GM23338 (cell line): Measurements from ENCODE around the gene CAPN9. TPM values are rescaled to one million over a fixed set of nuclear protein-coding genes. Genes with fewer than 3 reads are reported as not detected.

ENCODE experiments used
- ATAC-seq: fragments of 200-7000 bp; cut with Tn5 transposase; 3 replicates; pipeline ENCODE4 v1.9.1; 2020
- DNase-seq: peaks from one replicate; pipeline ENCODE4 v3.0.0-alpha.2; 2015; ENCODE audit warnings: low spot score
- H2AFZ ChIP-seq: fragments of 200-600 bp; sonication (generic); 2 replicates; pipeline ENCODE4 v1.8.0; 2016; ENCODE audit warnings: antibody characterized with exemption, mild to moderate bottlenecking, moderate library complexity
- H3F3A ChIP-seq: fragments of 200-600 bp; sonication (generic); replicated peaks from 2 replicates; pipeline ENCODE4 v1.8.0; 2017; ENCODE audit warnings: antibody characterized with exemption, mixed run types, low read depth
- H3K27ac ChIP-seq: fragments of 200-600 bp; sonication (generic); 2 replicates; pipeline ENCODE4 v1.6.1; 2016; ENCODE audit warnings: low read depth
- H3K27me3 ChIP-seq: fragments of 200-600 bp; sonication (generic); 2 replicates; pipeline ENCODE4 v1.8.0; 2016; ENCODE audit warnings: mild to moderate bottlenecking, mixed run types, moderate library complexity; ENCODE audit not compliant: insufficient read depth
- H3K36me3 ChIP-seq: fragments of 200-600 bp; sonication (generic); 2 replicates; pipeline ENCODE4 v1.8.0; 2016; ENCODE audit warnings: mild to moderate bottlenecking; ENCODE audit not compliant: insufficient read depth
- H3K4me1 ChIP-seq: fragments of 200-600 bp; sonication (generic); 2 replicates; pipeline ENCODE4 v1.8.0; 2016; ENCODE audit warnings: mild to moderate bottlenecking, moderate library complexity; ENCODE audit not compliant: insufficient read depth
- H3K4me2 ChIP-seq: fragments of 200-600 bp; sonication (generic); 2 replicates; pipeline ENCODE4 v1.7.1; 2017; ENCODE audit warnings: mixed run types
- H3K4me3 ChIP-seq: fragments of 200-600 bp; sonication (generic); 2 replicates; pipeline ENCODE4 v1.6.1; 2016; ENCODE audit warnings: mixed run types
- H3K79me2 ChIP-seq: fragments of 200-600 bp; sonication (generic); replicated peaks from 2 replicates; pipeline ENCODE4 v1.8.0; 2017; ENCODE audit warnings: mild to moderate bottlenecking; ENCODE audit not compliant: insufficient read depth
- H3K9me2 ChIP-seq: fragments of 200-600 bp; sonication (generic); 2 replicates; pipeline ENCODE4 v1.8.0; 2017; ENCODE audit not compliant: insufficient read depth
- H4K20me1 ChIP-seq: fragments of 200-600 bp; sonication (generic); replicated peaks from 2 replicates; pipeline ENCODE4 v1.8.0; 2017; ENCODE audit warnings: mild to moderate bottlenecking; ENCODE audit not compliant: insufficient read depth
- H3K27ac Mint-ChIP-seq: 2 replicates; pipeline ENCODE4 v1.8.0; 2020; ENCODE audit warnings: inconsistent platforms, mild to moderate bottlenecking, moderate library complexity, mixed read lengths
- H3K27me3 Mint-ChIP-seq: 3 replicates; pipeline ENCODE4 v1.8.0; 2022; ENCODE audit warnings: low read depth, mild to moderate bottlenecking, moderate library complexity, mixed read lengths, inconsistent platforms; ENCODE audit not compliant: insufficient read depth, poor library complexity
- H3K36me3 Mint-ChIP-seq: 3 replicates; pipeline ENCODE4 v1.8.0; 2021; ENCODE audit warnings: low read depth, mild to moderate bottlenecking, inconsistent platforms, moderate library complexity, mixed read lengths
- H3K4me1 Mint-ChIP-seq: 3 replicates; pipeline ENCODE4 v1.8.0; 2020; ENCODE audit warnings: mild to moderate bottlenecking, inconsistent platforms, mixed read lengths
- H3K4me3 Mint-ChIP-seq: 3 replicates; pipeline ENCODE4 v1.8.0; 2021; ENCODE audit warnings: moderate library complexity, mild to moderate bottlenecking, inconsistent platforms, mixed read lengths
- H3K9me3 Mint-ChIP-seq: 3 replicates; pipeline ENCODE4 v1.8.0; 2020; ENCODE audit warnings: moderate library complexity, mild to moderate bottlenecking, inconsistent platforms, mixed read lengths
- CTCF ChIP-seq, 2 experiments: fragments of 200-600 bp in 1 of 2; sonication (generic) in 1 of 2; conservative IDR thresholded peaks; 2 replicates each; pipeline versions ENCODE4 v1.5.1 to v1.6.1; 2016 to 2017; ENCODE audit warnings: antibody characterized with exemption in 2 of 2, low read depth in 2 of 2, mild to moderate bottlenecking in 2 of 2, moderate library complexity in 1 of 2
- EZH2 ChIP-seq: fragments of 200-600 bp; sonication (generic); IDR thresholded peaks from one replicate; pipeline ENCODE4 v1.8.0; 2017; ENCODE audit warnings: antibody characterized with exemption, mild to moderate bottlenecking, low read depth; ENCODE audit not compliant: unreplicated experiment
- ZNF331 ChIP-seq: fragments of 250-450 bp; sonication (Bioruptor Pico); IDR thresholded peaks from 2 replicates; pipeline ENCODE4 v1.5.0; 2020; ENCODE audit warnings: low read depth, mild to moderate bottlenecking, moderate library complexity
- polyA plus RNA-seq: library from polyadenylated mRNA; unstranded; fragments of >200 nt; fragmentation: Nextera tagmentation; extraction: Ambion mirVana; gene quantifications from 2 replicates; pipeline ENCODE4 v1.2.1, GENCODE V29; 2016
- total RNA-seq: library from RNA; depleted of rRNA; stranded (reverse); fragments of >200 nt; shearing (Covaris generic); gene quantifications from 2 replicates; pipeline ENCODE4 v1.2.3, GENCODE V29; 2014
- TF ChIP-seq, protein P1 (sequence below): IDR thresholded peaks from one replicate; pipeline ENCODE4 v1.6.1; 2018; ENCODE audit warnings: antibody characterized with exemption; ENCODE audit not compliant: unreplicated experiment
- TF ChIP-seq, protein P2 (sequence below): fragments of 250-450 bp; sonication (Bioruptor Pico); IDR thresholded peaks from 2 replicates; pipeline ENCODE4 v1.5.0; 2020; ENCODE audit warnings: mild to moderate bottlenecking, moderate library complexity

CAPN9 gene
- total and polyA plus RNA-seq, 2 experiments from 2014 or later = 0.07 TPM; not detected in 1

DNA sequence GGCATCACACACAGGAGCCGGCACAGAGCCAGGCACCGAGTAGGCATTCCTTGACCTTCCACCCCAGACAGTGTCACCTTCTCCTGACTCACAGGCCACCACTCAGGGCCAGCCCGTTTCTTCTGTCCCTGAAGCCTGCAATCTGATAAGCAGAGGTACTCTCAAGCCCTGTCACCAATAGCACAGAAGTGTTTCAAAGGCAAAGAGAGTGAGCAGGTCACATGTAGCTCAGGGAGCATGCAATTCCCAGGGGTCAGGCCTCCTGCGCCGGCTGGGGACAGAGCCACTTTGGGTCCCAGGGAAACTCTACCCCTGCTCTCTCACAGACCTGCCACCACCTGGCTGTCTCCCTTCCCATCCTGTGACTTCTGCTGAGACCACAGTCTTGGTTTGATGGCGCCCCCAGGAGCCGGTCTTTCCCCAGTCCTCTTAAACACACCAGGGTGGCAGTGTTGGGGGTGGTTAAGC lies 13.2 kb downstream of the CAPN9 start:
- peak; percentile 86 for ATAC-seq
- no peaks in the 10 kb centered on the region for H3K36me3 ChIP-seq
- Mint-ChIP-seq H3K27ac (no peak overlapping the region), H3K27me3 (peaks cover 14% of the 10 kb centered on the region), H3K36me3 (no peaks in the 10 kb centered on the region), H3K4me3 (no peak overlapping the region), H3K9me3 (no peaks in the 10 kb centered on the region; the same call in 2 of the 3 replicates), H3K4me1 (peaks cover 6% of the 10 kb centered on the region; the same call in 2 of the 3 replicates)
- peak; percentile 47 for DNase-seq
- no peaks in the 10 kb centered on the region for H4K20me1 ChIP-seq
- no peak overlapping the region for H3K27ac ChIP-seq
- H3K27me3 ChIP-seq = no peaks in the 10 kb centered on the region
- no peaks in the 10 kb centered on the region for H3K79me2 ChIP-seq
- TF ChIP-seq CTCF (conservative IDR thresholded peaks at IDR 0.05; ENCODE audit: low read depth in 2 of 2) (peak in 1 of 2 experiments; percentile 86; a peak in 3 of 4 replicates), EZH2 (no peak)
- TF ChIP-seq, protein P1, sequence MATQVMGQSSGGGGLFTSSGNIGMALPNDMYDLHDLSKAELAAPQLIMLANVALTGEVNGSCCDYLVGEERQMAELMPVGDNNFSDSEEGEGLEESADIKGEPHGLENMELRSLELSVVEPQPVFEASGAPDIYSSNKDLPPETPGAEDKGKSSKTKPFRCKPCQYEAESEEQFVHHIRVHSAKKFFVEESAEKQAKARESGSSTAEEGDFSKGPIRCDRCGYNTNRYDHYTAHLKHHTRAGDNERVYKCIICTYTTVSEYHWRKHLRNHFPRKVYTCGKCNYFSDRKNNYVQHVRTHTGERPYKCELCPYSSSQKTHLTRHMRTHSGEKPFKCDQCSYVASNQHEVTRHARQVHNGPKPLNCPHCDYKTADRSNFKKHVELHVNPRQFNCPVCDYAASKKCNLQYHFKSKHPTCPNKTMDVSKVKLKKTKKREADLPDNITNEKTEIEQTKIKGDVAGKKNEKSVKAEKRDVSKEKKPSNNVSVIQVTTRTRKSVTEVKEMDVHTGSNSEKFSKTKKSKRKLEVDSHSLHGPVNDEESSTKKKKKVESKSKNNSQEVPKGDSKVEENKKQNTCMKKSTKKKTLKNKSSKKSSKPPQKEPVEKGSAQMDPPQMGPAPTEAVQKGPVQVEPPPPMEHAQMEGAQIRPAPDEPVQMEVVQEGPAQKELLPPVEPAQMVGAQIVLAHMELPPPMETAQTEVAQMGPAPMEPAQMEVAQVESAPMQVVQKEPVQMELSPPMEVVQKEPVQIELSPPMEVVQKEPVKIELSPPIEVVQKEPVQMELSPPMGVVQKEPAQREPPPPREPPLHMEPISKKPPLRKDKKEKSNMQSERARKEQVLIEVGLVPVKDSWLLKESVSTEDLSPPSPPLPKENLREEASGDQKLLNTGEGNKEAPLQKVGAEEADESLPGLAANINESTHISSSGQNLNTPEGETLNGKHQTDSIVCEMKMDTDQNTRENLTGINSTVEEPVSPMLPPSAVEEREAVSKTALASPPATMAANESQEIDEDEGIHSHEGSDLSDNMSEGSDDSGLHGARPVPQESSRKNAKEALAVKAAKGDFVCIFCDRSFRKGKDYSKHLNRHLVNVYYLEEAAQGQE = no peak
- H2AFZ ChIP-seq = no peak overlapping the region
- no peaks in the 10 kb centered on the region for H3F3A ChIP-seq
- H3K4me1 ChIP-seq = no peaks in the 10 kb centered on the region
- H3K9me2 ChIP-seq = 0 out of 2 replicates have a peak, but pooled peaks cover 3% of the 10 kb centered on the region
- no peak overlapping the region for H3K4me3 ChIP-seq
- H3K4me2 ChIP-seq = no peak overlapping the region

DNA sequence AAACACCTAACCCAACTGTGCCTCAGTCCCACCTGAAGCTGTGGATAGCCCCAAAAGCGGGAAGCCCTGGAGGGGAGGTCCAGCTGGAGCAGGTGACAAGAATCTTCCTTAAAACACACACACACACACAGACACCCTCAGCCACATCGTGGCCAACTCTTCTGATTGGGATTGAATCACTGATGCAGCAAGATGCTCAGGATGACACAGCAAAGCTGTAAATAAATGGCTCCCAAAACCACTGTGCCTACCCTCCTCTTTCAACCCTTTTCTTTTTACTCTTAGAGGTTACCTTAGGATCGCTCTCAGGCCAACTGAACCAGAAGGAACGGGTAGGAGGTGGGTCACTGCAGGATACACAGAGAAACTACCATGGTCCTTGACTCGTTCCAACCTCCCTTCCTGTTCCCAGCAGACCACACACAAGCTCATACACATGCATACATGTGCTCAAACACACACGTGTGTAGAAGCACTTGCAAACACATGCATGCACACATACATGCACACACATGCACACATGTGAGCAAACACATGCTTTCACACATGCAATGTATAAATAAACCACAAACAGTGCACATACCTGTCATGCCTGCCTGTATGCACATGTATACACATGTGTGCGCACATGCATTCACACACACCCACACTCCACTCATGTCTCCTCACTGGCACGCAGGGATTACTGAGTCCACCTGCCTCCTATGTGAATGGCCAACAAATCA lies 14.4 kb downstream of the CAPN9 start:
- H2AFZ ChIP-seq = no peak overlapping the region
- no peak overlapping the region for H3K27ac Mint-ChIP-seq
- no peak for ATAC-seq
- TF ChIP-seq CTCF (conservative IDR thresholded peaks at IDR 0.05; ENCODE audit: low read depth in 2 of 2) (no peak), ZNF331 (CRISPR knock-in tag) (no peak)
- TF ChIP-seq, protein P2, sequence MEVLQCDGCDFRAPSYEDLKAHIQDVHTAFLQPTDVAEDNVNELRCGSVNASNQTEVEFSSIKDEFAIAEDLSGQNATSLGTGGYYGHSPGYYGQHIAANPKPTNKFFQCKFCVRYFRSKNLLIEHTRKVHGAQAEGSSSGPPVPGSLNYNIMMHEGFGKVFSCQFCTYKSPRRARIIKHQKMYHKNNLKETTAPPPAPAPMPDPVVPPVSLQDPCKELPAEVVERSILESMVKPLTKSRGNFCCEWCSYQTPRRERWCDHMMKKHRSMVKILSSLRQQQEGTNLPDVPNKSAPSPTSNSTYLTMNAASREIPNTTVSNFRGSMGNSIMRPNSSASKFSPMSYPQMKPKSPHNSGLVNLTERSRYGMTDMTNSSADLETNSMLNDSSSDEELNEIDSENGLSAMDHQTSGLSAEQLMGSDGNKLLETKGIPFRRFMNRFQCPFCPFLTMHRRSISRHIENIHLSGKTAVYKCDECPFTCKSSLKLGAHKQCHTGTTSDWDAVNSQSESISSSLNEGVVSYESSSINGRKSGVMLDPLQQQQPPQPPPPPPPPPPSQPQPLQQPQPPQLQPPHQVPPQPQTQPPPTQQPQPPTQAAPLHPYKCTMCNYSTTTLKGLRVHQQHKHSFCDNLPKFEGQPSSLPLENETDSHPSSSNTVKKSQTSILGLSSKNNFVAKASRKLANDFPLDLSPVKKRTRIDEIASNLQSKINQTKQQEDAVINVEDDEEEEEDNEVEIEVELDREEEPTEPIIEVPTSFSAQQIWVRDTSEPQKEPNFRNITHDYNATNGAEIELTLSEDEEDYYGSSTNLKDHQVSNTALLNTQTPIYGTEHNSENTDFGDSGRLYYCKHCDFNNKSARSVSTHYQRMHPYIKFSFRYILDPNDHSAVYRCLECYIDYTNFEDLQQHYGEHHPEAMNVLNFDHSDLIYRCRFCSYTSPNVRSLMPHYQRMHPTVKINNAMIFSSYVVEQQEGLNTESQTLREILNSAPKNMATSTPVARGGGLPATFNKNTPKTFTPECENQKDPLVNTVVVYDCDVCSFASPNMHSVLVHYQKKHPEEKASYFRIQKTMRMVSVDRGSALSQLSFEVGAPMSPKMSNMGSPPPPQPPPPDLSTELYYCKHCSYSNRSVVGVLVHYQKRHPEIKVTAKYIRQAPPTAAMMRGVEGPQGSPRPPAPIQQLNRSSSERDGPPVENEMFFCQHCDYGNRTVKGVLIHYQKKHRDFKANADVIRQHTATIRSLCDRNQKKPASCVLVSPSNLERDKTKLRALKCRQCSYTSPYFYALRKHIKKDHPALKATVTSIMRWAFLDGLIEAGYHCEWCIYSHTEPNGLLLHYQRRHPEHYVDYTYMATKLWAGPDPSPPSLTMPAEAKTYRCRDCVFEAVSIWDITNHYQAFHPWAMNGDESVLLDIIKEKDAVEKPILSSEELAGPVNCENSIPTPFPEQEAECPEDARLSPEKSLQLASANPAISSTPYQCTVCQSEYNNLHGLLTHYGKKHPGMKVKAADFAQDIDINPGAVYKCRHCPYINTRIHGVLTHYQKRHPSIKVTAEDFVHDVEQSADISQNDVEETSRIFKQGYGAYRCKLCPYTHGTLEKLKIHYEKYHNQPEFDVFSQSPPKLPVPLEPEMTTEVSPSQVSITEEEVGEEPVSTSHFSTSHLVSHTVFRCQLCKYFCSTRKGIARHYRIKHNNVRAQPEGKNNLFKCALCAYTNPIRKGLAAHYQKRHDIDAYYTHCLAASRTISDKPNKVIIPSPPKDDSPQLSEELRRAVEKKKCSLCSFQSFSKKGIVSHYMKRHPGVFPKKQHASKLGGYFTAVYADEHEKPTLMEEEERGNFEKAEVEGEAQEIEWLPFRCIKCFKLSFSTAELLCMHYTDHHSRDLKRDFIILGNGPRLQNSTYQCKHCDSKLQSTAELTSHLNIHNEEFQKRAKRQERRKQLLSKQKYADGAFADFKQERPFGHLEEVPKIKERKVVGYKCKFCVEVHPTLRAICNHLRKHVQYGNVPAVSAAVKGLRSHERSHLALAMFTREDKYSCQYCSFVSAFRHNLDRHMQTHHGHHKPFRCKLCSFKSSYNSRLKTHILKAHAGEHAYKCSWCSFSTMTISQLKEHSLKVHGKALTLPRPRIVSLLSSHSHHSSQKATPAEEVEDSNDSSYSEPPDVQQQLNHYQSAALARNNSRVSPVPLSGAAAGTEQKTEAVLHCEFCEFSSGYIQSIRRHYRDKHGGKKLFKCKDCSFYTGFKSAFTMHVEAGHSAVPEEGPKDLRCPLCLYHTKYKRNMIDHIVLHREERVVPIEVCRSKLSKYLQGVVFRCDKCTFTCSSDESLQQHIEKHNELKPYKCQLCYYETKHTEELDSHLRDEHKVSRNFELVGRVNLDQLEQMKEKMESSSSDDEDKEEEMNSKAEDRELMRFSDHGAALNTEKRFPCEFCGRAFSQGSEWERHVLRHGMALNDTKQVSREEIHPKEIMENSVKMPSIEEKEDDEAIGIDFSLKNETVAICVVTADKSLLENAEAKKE (CRISPR knock-in tag) = no peak

More for the DNA sequence above, 14.4 kb downstream of the CAPN9 start:
- H3K27me3 ChIP-seq = no peaks in the 10 kb centered on the region
- no peaks in the 10 kb centered on the region for H3K36me3 Mint-ChIP-seq
- H4K20me1 ChIP-seq = no peaks in the 10 kb centered on the region
- no peak for DNase-seq
- H3K36me3 ChIP-seq = no peaks in the 10 kb centered on the region
- peaks cover 9% of the 10 kb centered on the region for H3K27me3 Mint-ChIP-seq
- H3F3A ChIP-seq = no peaks in the 10 kb centered on the region
- H3K4me2 ChIP-seq = no peak overlapping the region
- H3K4me1 ChIP-seq = no peaks in the 10 kb centered on the region
- peaks cover 2% of the 10 kb centered on the region; the same call in 1 of the 3 replicates for H3K9me3 Mint-ChIP-seq
- no peaks in the 10 kb centered on the region for H3K79me2 ChIP-seq
- no peak overlapping the region for H3K4me3 ChIP-seq
- H3K4me1 Mint-ChIP-seq = peaks cover 6% of the 10 kb centered on the region; the same call in 2 of the 3 replicates
- H3K27ac ChIP-seq = no peak overlapping the region
- H3K9me2 ChIP-seq = 0 out of 2 replicates have a peak, but pooled peaks cover 5% of the 10 kb centered on the region
- H3K4me3 Mint-ChIP-seq = no peak overlapping the region
